ENCODE measurements around the gene ST3GAL2.

ST3GAL2 gene, protein sequence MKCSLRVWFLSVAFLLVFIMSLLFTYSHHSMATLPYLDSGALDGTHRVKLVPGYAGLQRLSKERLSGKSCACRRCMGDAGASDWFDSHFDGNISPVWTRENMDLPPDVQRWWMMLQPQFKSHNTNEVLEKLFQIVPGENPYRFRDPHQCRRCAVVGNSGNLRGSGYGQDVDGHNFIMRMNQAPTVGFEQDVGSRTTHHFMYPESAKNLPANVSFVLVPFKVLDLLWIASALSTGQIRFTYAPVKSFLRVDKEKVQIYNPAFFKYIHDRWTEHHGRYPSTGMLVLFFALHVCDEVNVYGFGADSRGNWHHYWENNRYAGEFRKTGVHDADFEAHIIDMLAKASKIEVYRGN

GRCh38 chr16:70438969-70439862 lies at the start of gene ST3GAL2:
Gene ST3GAL2, minus strand, starts transcription at chr16:70439100. Its CDS starts 40,570 bp downstream, at chr16:70398530.
- DNase-seq = peak; percentile 95

- no peak for DNase-seq
These were observed 46.0 kb upstream of the ST3GAL2 start for GRCh38 chr16:70484867-70485266.

DNA sequence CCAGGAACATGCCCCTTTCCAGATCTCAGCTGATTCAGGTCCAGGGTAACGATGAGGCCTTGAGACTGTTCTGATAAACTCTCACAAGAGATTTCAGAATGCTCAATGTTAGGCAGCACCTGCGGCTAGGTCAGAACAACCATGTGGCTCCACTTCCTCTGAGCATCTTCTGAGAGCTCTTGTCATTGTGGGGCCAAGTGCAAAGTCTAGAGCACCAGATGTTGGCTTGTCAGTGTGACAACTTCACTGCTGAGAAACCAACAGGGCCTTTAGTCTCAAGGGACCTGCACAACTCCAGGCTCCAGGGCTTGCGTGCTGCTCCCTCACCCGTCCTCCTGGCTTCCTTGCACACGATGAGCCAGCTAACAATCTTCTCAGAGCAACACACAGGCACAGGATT lies 44.5 kb upstream of the ST3GAL2 start:
- no peak for DNase-seq

DNA sequence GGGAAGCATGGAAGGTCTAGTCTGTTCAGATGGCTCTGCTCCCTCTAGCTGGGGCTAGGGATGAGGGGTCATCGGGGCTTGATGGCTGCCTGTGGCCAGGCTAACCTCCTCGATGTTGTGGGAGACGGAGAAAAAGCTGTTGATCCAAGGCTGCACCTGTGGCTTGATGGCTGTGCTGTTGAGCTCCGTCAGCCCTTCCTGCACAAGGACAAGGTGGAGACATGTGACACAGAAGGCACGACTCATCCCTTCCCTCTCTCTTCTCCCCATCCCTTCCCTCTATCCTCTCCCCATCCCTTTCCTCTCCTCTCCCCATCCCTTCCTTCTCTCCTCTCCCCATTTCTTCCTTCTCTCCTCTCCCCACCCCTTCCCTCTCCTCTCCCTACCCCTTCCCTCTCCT lies 43.7 kb upstream of the ST3GAL2 start:
- no peak for DNase-seq

DNA sequence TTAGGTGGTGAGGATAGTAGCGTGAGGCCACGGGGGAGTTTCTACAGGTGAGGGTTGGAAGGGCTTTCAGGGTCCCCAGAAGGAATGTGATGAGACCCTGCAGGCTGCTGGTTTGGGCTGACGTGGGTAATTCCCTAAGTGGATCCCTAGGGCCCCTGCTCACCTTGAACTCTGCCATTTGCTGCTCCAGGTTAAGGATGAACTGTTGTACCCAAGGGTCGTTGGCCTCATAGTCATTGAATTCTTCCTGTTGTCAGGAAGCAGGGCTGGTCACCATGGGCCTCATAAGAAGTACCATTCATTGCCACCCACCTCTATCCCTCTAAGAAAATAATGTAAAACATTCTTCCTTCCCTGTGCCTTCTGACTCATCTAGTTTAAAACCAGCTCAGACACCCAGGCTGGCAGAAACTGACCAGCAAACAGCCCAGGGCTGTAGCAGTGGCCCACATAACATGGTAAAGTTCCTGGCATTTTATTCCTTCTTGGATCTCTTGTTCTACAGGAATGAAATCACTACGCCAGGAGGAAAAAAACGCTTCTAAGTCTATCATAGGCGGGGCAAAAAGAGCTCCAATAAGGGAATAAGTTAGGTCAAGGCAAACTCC lies 43.1 kb upstream of the ST3GAL2 start:
- no peak for DNase-seq

GRCh38 chr16:70480127-70481105 lies 41.5 kb upstream of the ST3GAL2 start:
- DNase-seq = no peak

- no peak for DNase-seq
These were observed 40.0 kb upstream of the ST3GAL2 start for GRCh38 chr16:70478912-70479341.

GRCh38 chr16:70478169-70478568 lies 39.3 kb upstream of the ST3GAL2 start:
- no peak for DNase-seq

GRCh38 chr16:70476272-70477020 lies 37.5 kb upstream of the ST3GAL2 start:
- DNase-seq = peak; percentile 68

GRCh38 chr16:70475054-70475871 lies 36.4 kb upstream of the ST3GAL2 start:
- DNase-seq = no peak

GRCh38 chr16:70474320-70475053 lies 35.6 kb upstream of the ST3GAL2 start:
- no peak for DNase-seq

DNA sequence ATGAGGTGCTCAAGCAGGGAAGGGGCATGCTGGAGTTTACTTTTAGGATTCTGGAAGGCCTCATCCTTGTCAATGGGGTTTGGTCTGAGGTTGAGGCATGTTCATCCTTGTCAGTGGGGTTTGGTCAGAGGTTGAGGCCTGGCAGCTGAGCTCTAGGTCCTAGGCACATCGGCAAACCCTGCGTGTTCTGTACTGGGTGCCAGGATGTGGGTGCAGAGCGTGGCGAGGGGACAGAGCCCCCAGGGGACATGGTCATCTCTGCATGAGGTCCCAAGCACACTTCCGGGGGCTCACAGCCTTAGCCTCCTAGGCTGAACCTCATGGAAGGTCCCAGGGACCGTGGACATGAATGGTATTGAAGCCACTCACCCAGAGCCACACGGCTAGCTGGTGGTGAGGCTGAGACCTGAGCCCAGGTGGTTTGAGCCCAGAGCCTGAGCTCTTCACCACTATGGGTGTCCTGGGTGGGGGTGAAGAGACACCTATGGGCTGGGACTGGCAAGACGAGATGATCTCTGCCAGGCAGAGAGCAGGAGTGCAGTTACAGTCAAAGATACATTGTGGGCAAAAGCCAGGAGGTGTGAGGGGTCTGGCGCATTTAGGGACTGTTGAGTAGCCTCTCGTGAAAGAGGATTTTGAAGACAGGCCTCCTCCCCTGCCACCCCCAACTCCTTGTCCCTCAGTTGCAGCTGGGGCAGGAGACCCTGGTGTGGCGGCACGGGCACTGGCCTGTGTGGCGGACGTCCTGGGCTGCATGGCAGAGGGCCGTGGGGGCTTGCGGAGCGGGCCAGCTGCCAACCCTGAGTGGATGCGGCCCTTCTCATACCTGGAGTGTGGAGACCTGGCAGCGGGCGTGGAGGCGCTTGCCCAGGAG lies 34.8 kb upstream of the ST3GAL2 start:
- DNase-seq = no peak

- no peak for DNase-seq
These were observed 34.0 kb upstream of the ST3GAL2 start for GRCh38 chr16:70472786-70473433.

- DNase-seq = no peak
These were observed 32.0 kb upstream of the ST3GAL2 start for GRCh38 chr16:70470927-70471341.

DNA sequence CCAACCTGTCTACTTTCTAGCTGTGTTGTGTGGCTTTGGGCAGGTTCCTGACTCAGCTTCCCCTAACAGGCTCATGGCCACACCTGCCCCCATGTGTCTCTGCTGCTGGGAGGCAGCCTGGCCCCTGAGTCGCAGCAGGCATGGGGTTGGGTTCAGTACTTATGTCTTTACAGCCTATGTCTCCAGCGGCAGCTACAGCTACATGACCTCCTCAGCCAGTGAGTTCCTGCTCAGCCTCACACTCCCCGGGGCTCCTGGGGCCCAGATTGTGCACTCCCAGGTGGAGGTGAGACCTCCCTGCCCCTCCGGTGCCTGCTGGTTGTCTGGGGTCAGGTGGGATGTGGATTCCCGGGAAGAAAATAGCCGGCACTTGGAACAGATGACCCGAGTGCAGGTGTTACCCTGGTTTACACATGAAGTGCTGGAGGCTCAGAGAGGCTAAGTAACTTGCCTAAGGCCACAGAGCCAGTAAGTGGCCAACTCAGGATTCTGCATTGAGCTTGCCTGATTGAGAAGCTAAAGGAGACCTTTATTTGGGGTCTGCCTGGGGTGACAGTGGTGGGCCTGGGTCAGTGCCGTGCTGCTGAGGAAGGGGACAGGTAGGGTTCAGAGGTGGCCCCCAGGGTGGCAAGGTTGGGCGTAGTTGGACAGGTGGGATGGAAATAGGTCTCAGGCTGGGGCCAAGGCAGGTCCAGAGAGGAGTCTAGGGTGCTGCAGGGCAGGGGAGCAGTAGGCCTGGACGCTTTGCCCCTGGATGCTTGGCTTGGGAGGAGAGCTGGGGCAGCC lies 31.4 kb upstream of the ST3GAL2 start:
- no peak for DNase-seq

DNA sequence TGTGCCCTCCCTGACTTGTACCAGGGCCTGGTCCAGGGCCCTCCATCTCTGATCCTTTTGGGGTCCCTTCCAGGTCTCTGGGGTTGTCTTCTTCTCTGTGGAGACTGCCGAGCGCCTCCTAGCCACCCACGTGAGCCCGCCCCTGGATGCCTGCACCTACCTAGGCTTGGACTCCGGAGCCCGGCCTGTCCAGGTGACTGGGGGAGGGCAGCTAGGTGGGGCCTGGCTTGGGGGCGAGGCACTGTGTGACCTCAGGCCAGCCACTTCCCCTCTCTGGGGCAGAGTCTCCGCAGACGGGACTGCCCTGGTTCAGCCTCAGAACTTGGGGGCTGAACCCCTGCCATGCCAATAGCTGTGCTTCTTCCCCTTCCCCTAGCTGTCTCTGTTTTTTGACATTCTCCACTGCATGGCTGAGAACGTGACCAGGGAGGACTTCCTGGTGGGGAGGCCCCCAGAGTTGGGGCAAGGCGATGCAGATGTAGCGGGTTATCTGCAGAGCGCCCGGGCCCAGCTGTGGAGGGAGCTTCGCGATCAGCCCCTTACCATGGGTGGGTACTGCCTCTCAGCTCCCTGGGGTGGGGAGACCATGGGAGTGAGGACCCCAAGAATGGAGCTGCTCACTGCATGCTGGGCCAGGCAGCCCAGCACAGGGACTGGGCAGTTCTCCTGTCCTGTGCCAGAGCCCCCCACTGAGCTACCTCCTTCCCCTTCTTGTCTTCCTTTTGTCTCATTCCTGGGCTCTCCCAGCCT lies 30.1 kb upstream of the ST3GAL2 start:
- DNase-seq = no peak

DNA sequence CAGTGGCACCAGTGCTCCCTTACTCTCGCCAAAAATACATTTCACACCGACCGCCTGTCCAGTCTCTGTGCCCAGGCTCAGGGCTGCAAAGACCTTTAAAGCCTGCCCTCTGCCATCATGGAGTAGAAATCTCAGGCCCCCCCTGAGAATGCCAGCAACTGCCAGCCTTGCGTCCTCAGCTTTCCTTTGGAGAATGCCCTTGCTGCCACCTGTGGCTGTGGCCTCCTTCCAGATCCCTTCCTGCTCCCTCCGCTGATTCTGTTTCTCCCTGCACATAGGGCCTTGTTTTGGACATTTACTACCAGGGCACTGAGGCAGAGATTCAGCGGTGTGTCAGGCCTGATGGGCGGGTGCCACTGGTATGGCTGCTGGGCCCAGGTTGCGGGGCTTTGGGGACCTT lies 28.7 kb upstream of the ST3GAL2 start:
- DNase-seq = no peak

Data from stimulated activated CD8-positive, alpha-beta memory T cell treated with anti-CD3 and anti-CD28 coated beads, Interleukin-4, amount 100 ng/mL, for 48 hours (primary cell).